Right lobe of liver (tissue), 4 donors: ENCODE results near the gene GDAP2.

ENCODE experiments used
- CTCF ChIP-seq, 4 donors: fragments of 200-600 bp in 3 of 4; fragments of 450-650 bp in 1 of 4; IDR thresholded peaks; one replicate each; pipeline versions ENCODE4 v1.5.1 to v1.8.0; 2016 to 2022; ENCODE audit warnings: antibody characterized with exemption in 4 of 4, mild to moderate bottlenecking in 2 of 4
- POLR2A ChIP-seq: fragments of 450-650 bp; IDR thresholded peaks from one replicate; pipeline ENCODE4 v1.6.1; 2017; ENCODE audit warnings: antibody characterized with exemption, mild to moderate bottlenecking
- donor health status: DM: no; HTN: no; CAD: no.
- donor health status: DM: no; HTN: no; CAD: no.
- donor health status: DM: no; HTN: yes; CAD: no.

- TF ChIP-seq CTCF (IDR thresholded peaks at IDR 0.05) (no peak), POLR2A (no peak)
Observed at GRCh38 chr1:117879284-117879683, 50.1 kb downstream of the GDAP2 start.
